ENCODE results near the gene SCYGR1. TPM values are rescaled to one million over a fixed set of nuclear protein-coding genes. Genes with fewer than 3 reads are reported as not detected.
"Not testable (repeated sequence)": the region's sequence is repeated elsewhere in the genome, so short reads cannot be mapped to it uniquely, and the experiment has no call there.

Gene SCYGR1
- total RNA-seq, 2 experiments from 2014 or later: not detected

- Mint-ChIP-seq H3K36me3 (ENCODE audit: low read depth) (no peaks in the 10 kb centered on the region), H3K27ac (no peak overlapping the region), H3K4me1 (ENCODE audit: low read depth) (peaks cover 4% of the 10 kb centered on the region), H3K9me3 (ENCODE audit: insufficient read depth) (no peaks in the 10 kb centered on the region), H3K4me3 (no peak overlapping the region), H3K27me3 (ENCODE audit: low read depth) (peaks cover 5% of the 10 kb centered on the region)
- CTCF ChIA-PET: no interaction called here
- POLR2A ChIA-PET: no interaction called here
- ATAC-seq (no peak), DNase-seq (no peak)
These were observed 10.0 kb downstream of the SCYGR1 start for GRCh38 chr2:227377467-227378351.

GRCh38 chr2:227376656-227377396 lies 10.9 kb downstream of the SCYGR1 start:
- ATAC-seq: no peak
- H3K27me3 Mint-ChIP-seq (ENCODE audit: low read depth): peaks cover 5% of the 10 kb centered on the region
- DNase-seq: no peak
- H3K4me1 Mint-ChIP-seq (ENCODE audit: low read depth): peaks cover 4% of the 10 kb centered on the region
- ChIA-PET CTCF (no interaction called here), POLR2A (no interaction called here)
- H3K4me3 Mint-ChIP-seq: no peak overlapping the region
- no peak overlapping the region for H3K27ac Mint-ChIP-seq
- no peaks in the 10 kb centered on the region for H3K36me3 Mint-ChIP-seq (ENCODE audit: low read depth)
- no peaks in the 10 kb centered on the region for H3K9me3 Mint-ChIP-seq (ENCODE audit: insufficient read depth)

DNA sequence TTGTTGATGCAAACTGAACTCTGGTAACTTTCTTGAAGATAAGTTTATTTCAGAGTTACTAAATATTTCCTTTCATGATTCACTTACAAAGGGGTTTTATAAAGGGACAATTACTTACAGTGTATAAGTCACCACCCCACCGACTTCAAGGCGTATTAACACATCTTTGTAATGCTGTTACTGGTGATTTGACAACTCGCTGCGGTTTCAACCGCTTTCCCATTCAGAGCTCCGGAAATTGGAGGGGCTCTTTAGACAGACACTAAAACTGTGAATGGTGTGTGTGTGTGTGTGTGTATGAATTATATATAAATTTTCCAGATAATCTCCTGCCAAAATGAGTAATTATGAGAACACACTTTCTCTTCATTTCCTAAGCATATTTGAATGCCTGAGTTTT lies 13.6 kb downstream of the SCYGR1 start:
- Mint-ChIP-seq H3K27ac (no peak overlapping the region), H3K4me3 (no peak overlapping the region), H3K27me3 (ENCODE audit: low read depth) (peaks cover 5% of the 10 kb centered on the region), H3K4me1 (ENCODE audit: low read depth) (peaks cover 4% of the 10 kb centered on the region), H3K9me3 (ENCODE audit: insufficient read depth) (no peaks in the 10 kb centered on the region), H3K36me3 (ENCODE audit: low read depth) (no peaks in the 10 kb centered on the region)
- POLR2A ChIA-PET: no interaction called here
- ATAC-seq (peak; percentile 68), DNase-seq (peak; percentile 46)
- CTCF ChIA-PET: no interaction called here

- no peaks in the 10 kb centered on the region for H3K36me3 Mint-ChIP-seq (ENCODE audit: low read depth)
- ChIA-PET POLR2A (interaction anchor here (0.6 kb wide), 1 partner anchor 126 kb away, joined by 3 read pairs; no protein-coding TSS in a partner anchor), CTCF (interaction anchor here (0.9 to 1.3 kb wide), 2 partner anchors 11 to 392 kb away, joined by 3 read pairs; no protein-coding TSS in a partner anchor)
- peaks cover 5% of the 10 kb centered on the region for H3K27me3 Mint-ChIP-seq (ENCODE audit: low read depth)
- ATAC-seq: no peak
- no peak overlapping the region for H3K4me3 Mint-ChIP-seq
- DNase-seq: no peak
- H3K27ac Mint-ChIP-seq: no peak overlapping the region
- no peaks in the 10 kb centered on the region for H3K9me3 Mint-ChIP-seq (ENCODE audit: insufficient read depth)
- peaks cover 4% of the 10 kb centered on the region for H3K4me1 Mint-ChIP-seq (ENCODE audit: low read depth)
These were observed 14.4 kb downstream of the SCYGR1 start for GRCh38 chr2:227373389-227373788.

DNA sequence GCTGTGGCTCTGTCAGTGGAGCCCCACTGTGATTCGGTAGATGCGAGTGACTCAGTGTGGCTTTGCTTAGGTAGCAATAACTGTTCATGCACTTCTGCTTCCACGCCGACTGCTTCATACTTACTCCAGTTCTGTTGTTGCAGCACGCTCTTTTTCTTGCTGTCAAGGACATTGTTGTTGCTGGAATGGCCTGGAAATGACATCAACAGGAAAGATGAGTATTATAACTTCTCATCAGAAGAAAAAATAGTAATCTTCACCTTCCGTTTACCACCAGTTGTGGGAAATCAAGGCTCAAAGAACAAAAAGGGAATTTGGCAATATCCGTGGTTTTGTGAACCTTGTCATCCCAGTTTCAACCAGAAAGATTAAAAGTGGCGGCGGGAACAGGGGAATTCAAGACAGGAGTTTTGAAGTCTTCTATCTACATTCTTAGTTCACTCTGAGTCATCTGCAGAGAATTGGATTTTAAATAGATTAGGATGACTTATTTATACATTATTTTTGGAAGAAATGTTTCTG lies 16.9 kb downstream of the SCYGR1 start:
- no peaks in the 10 kb centered on the region for H3K36me3 Mint-ChIP-seq (ENCODE audit: low read depth)
- POLR2A ChIA-PET: no interaction called here
- H3K4me1 Mint-ChIP-seq (ENCODE audit: low read depth): peaks cover 4% of the 10 kb centered on the region
- H3K4me3 Mint-ChIP-seq: no peak overlapping the region
- no peaks in the 10 kb centered on the region for H3K27me3 Mint-ChIP-seq (ENCODE audit: low read depth)
- H3K27ac Mint-ChIP-seq: no peak overlapping the region
- H3K9me3 Mint-ChIP-seq (ENCODE audit: insufficient read depth): no peaks in the 10 kb centered on the region
- DNase-seq (no peak), ATAC-seq (no peak)
- CTCF ChIA-PET: no interaction called here

DNA sequence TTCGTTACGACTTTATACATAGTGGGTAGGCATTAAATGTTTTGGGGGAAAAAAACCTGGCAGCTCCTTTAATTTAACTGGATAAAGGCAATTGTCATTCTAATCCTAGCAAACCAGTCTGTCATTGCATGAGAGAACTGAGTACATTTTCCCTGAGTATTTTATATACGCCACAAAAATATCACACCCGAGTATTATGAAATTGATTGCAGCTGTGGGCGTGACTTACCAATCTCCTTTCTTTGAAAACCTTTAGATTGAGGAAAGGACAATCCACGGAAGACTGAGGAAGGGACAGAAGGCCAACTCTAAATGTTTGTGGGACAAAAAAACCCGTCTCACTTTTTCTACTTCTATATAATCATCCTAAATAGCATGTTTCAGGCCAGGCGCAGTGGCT lies 17.7 kb downstream of the SCYGR1 start:
- H3K36me3 Mint-ChIP-seq (ENCODE audit: low read depth): no peaks in the 10 kb centered on the region
- ChIA-PET CTCF (no interaction called here), POLR2A (no interaction called here)
- DNase-seq (no peak), ATAC-seq (no peak)
- H3K9me3 Mint-ChIP-seq (ENCODE audit: insufficient read depth): no peaks in the 10 kb centered on the region
- H3K4me3 Mint-ChIP-seq: no peak overlapping the region
- no peaks in the 10 kb centered on the region for H3K27me3 Mint-ChIP-seq (ENCODE audit: low read depth)
- peaks cover 4% of the 10 kb centered on the region for H3K4me1 Mint-ChIP-seq (ENCODE audit: low read depth)
- H3K27ac Mint-ChIP-seq: no peak overlapping the region

DNA sequence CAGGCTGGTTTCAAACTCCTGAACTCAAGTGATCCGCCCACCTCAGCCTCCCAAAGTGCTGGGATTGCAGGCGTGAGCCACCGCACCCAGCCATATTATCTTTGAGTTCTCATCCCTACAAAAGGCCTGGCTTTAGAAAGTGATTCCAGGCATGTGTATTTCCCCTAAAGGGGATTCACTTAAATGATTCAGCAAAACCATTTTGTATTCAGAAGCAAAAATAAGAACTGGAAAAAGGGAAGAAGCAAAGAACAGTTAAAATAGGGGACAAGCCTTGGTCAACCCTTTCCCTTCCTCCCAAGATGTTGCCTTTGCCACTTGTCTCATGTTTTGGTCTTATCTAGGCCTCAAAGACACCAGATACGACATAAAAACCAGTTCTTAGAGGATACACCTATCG lies 19.2 kb downstream of the SCYGR1 start:
- ATAC-seq (no peak), DNase-seq (no peak)
- no peak overlapping the region for H3K4me3 Mint-ChIP-seq
- H3K27ac Mint-ChIP-seq: no peak overlapping the region
- no peaks in the 10 kb centered on the region for H3K36me3 Mint-ChIP-seq (ENCODE audit: low read depth)
- no peaks in the 10 kb centered on the region for H3K9me3 Mint-ChIP-seq (ENCODE audit: insufficient read depth)
- H3K4me1 Mint-ChIP-seq (ENCODE audit: low read depth): no peaks in the 10 kb centered on the region
- no peaks in the 10 kb centered on the region for H3K27me3 Mint-ChIP-seq (ENCODE audit: low read depth)
- ChIA-PET CTCF (no interaction called here), POLR2A (no interaction called here)

DNA sequence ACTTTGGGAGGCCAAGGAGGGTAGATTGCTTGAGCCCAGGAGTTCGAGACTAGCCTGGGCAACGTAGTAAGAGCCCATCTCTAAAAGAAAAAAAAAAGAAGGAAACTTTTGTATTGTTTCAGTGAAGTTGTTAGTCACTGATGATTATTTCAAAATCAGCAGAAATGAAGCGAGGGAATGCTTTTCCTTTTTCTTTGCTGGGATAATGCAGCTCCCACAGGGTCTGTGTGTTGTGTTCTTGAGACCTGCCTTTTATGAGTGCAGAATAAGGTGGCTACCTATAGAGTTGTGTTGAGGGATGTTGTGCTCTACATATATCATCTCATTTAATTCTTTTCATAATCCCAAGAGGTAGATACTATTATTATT lies 20.3 kb downstream of the SCYGR1 start:
- H3K4me1 Mint-ChIP-seq (ENCODE audit: low read depth): no peaks in the 10 kb centered on the region
- no peak overlapping the region for H3K4me3 Mint-ChIP-seq
- H3K27ac Mint-ChIP-seq: no peak overlapping the region
- ATAC-seq (no peak), DNase-seq (no peak)
- no peaks in the 10 kb centered on the region for H3K27me3 Mint-ChIP-seq (ENCODE audit: low read depth)
- H3K9me3 Mint-ChIP-seq (ENCODE audit: insufficient read depth): no peaks in the 10 kb centered on the region
- no peaks in the 10 kb centered on the region for H3K36me3 Mint-ChIP-seq (ENCODE audit: low read depth)
- CTCF ChIA-PET: no interaction called here
- POLR2A ChIA-PET: no interaction called here

DNA sequence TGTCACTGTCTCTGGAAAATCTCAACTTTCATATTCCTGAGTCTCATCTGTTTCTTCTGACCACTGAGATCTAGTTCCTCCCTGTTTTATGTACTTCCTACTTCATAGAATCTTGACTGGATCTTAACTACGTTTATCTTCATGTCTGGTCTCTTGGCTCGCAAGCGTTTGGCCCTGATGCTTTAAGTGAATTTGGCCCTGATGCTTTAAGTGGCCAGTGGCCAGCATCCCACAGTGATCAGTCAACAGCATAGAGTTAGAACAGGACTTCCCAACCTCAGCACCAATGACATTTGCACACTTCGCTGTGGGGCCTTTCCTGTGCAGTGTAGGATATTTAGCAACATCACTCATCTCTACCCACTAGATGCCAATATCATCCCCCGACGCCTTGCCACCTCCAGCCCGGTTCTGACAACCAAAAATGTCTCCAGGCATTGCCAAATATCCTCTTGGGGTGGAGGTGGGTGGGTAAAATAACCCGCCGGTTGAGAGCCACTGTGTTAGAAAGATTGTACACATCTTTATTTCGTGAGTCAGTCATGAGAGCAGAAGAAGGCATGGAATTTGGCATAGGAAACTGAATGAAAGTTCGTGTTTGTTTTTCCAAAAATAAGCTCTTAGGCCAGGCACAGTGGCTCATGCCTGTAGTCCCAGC lies 20.9 kb downstream of the SCYGR1 start:
- ChIA-PET POLR2A (no interaction called here), CTCF (no interaction called here)
- Mint-ChIP-seq H3K36me3 (ENCODE audit: low read depth) (no peaks in the 10 kb centered on the region), H3K4me1 (ENCODE audit: low read depth) (no peaks in the 10 kb centered on the region), H3K9me3 (ENCODE audit: insufficient read depth) (no peaks in the 10 kb centered on the region), H3K4me3 (no peak overlapping the region), H3K27ac (no peak overlapping the region), H3K27me3 (ENCODE audit: low read depth) (no peaks in the 10 kb centered on the region)
- no peak for ATAC-seq
- DNase-seq: no peak

- H3K27ac Mint-ChIP-seq: no peak overlapping the region
- no peaks in the 10 kb centered on the region for H3K4me1 Mint-ChIP-seq (ENCODE audit: low read depth)
- ATAC-seq: no peak
- H3K36me3 Mint-ChIP-seq (ENCODE audit: low read depth): no peaks in the 10 kb centered on the region
- H3K4me3 Mint-ChIP-seq: no peak overlapping the region
- no peaks in the 10 kb centered on the region for H3K27me3 Mint-ChIP-seq (ENCODE audit: low read depth)
- no peak for DNase-seq
- no peaks in the 10 kb centered on the region for H3K9me3 Mint-ChIP-seq (ENCODE audit: insufficient read depth)
- CTCF ChIA-PET: no interaction called here
- POLR2A ChIA-PET: no interaction called here
These were observed 21.9 kb downstream of the SCYGR1 start for GRCh38 chr2:227365833-227366232.

DNA sequence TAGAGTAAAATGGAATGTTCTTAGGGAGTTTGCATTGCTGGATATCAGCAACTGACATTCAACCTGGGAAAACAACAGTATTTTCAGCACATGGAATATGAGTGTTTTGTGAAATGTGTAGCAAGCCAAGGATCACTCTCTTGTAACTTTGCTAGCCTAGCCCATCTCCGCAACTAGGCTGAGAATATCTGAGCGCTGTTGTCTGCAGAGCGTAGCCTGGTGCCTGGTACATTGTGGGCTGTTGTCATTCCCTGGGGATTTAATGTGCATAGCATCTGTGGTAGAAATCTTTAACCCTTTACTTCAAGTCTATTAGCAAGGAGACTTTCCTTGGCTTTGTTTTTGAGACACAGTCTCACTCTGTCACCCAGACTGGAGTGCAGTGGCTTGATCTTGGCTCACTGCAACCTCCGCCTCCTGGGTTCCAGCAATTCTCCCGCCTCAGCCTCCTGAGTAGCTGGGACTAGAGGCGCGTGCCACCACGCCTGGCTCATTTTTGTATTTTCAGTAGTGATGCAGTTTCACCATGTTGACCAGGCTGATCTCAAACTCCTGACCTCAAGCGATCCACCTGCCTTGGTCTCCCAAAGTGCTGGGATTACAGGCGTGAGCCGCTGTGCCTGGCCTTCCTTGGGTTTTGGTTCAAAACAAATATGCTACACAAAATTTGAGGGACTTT lies 23.0 kb downstream of the SCYGR1 start:
- H3K36me3 Mint-ChIP-seq (ENCODE audit: low read depth); ATAC-seq; CTCF ChIA-PET; H3K27me3 Mint-ChIP-seq (ENCODE audit: low read depth); H3K4me3 Mint-ChIP-seq; H3K9me3 Mint-ChIP-seq (ENCODE audit: insufficient read depth); DNase-seq; H3K4me1 Mint-ChIP-seq (ENCODE audit: low read depth); H3K27ac Mint-ChIP-seq: not testable (repeated sequence)
- POLR2A ChIA-PET: interaction anchor here (0.6 kb wide), 1 partner anchor 16 kb away, joined by 3 read pairs; no protein-coding TSS in a partner anchor

Data from activated CD8-positive, alpha-beta T cell treated with anti-CD3 and anti-CD28 coated beads, Interleukin-2, amount 10 ng/mL, durations not matched to agents 7 days and 5 days (primary cell).